ENCODE data around the gene POC1A.

DNA sequence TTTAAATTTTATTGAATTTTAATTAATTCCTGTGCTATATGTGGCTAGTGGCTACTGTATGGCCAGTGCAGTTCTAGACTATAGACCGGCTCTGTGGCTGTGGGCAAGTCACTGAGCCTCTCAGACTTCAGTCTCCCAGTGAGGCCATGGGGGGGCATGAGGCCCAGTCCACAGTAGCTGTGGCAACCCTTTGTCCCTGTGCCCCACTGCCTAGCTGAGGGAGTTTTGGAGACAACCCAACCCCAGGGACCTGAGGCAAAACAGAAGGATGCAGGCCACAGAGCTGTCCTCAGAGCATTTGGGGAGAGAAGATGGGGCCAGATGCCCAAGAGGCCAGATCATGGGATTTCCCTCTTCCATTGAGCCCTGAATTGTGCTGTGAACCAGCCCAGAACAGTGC lies 18.9 kb upstream of the POC1A start:
- TF ChIP-seq POLR2A (IDR thresholded peaks at IDR 0.05) = no peak
- TF ChIP-seq, protein P1, sequence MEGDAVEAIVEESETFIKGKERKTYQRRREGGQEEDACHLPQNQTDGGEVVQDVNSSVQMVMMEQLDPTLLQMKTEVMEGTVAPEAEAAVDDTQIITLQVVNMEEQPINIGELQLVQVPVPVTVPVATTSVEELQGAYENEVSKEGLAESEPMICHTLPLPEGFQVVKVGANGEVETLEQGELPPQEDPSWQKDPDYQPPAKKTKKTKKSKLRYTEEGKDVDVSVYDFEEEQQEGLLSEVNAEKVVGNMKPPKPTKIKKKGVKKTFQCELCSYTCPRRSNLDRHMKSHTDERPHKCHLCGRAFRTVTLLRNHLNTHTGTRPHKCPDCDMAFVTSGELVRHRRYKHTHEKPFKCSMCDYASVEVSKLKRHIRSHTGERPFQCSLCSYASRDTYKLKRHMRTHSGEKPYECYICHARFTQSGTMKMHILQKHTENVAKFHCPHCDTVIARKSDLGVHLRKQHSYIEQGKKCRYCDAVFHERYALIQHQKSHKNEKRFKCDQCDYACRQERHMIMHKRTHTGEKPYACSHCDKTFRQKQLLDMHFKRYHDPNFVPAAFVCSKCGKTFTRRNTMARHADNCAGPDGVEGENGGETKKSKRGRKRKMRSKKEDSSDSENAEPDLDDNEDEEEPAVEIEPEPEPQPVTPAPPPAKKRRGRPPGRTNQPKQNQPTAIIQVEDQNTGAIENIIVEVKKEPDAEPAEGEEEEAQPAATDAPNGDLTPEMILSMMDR (IDR thresholded peaks at IDR 0.05) = no peak

All from uterus (tissue), 2 donors.